ENCODE data around the gene BMP2K.

Gene BMP2K

DNA sequence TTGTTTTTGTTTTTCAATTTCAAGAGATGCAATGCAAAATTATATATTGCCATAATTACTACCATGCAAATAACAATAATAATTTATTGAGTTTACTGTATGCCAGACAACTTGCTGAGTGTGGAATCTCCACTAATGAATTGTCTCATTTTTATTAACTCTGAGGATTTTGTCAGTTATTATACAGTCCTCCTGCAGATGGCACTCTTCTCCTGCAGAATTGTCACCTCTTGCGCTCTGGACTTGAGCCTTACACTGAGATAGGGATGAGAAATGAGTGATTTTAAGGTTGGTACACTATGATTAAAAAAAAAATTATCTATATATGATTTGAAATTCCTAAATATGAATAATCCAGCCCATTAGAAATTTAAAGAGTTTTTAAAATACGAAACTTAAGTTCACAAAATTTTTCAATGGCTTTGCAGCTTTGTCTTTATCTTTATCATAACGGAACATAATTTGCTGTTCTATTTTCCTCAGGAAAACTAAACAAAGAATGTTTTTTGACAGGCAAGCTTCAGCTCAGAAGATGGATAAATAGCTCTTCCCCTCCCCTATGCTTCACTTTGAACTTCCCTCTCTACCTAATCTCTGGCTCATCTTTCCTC lies 175.8 kb downstream of the BMP2K start:
- Histone ChIP-seq H2AFZ (ENCODE audit: low read length) (no peak overlapping the region), H3K4me3 (ENCODE audit: low read length, poor library complexity, severe bottlenecking) (no peak overlapping the region), H3K9me2 (replicated peaks; ENCODE audit: low read depth, low read length) (no peaks in the 10 kb centered on the region), H3F3A (ENCODE audit: low read depth) (no peaks in the 10 kb centered on the region), H3K4me2 (ENCODE audit: low read depth, low read length, poor library complexity, severe bottlenecking) (no peak overlapping the region), H3K9ac (ENCODE audit: low read depth, low read length, poor library complexity, severe bottlenecking) (no peak overlapping the region), H4K20me1 (ENCODE audit: insufficient read depth, low read length, poor library complexity, severe bottlenecking) (no peaks in the 10 kb centered on the region), H3K4me1 (ENCODE audit: insufficient read depth, low read length, poor library complexity, severe bottlenecking) (no peaks in the 10 kb centered on the region), H3K36me3 (ENCODE audit: insufficient read depth, low read length) (no peaks in the 10 kb centered on the region), H3K27me3 (ENCODE audit: insufficient read depth, low read length, poor library complexity, severe bottlenecking) (no peaks in the 10 kb centered on the region), H3K9me3 (ENCODE audit: insufficient read depth, low read depth, low read length) (no peaks in the 10 kb centered on the region), H3K79me2 (ENCODE audit: insufficient read depth, low read length) (no peaks in the 10 kb centered on the region)
- no peak for TF ChIP-seq EZH2phosphoT487 (IDR thresholded peaks at IDR 0.05; ENCODE audit: borderline replicate concordance)
- TF ChIP-seq, protein P1, sequence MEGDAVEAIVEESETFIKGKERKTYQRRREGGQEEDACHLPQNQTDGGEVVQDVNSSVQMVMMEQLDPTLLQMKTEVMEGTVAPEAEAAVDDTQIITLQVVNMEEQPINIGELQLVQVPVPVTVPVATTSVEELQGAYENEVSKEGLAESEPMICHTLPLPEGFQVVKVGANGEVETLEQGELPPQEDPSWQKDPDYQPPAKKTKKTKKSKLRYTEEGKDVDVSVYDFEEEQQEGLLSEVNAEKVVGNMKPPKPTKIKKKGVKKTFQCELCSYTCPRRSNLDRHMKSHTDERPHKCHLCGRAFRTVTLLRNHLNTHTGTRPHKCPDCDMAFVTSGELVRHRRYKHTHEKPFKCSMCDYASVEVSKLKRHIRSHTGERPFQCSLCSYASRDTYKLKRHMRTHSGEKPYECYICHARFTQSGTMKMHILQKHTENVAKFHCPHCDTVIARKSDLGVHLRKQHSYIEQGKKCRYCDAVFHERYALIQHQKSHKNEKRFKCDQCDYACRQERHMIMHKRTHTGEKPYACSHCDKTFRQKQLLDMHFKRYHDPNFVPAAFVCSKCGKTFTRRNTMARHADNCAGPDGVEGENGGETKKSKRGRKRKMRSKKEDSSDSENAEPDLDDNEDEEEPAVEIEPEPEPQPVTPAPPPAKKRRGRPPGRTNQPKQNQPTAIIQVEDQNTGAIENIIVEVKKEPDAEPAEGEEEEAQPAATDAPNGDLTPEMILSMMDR (conservative IDR thresholded peaks at IDR 0.05; ENCODE audit: low read length): peak; percentile 78

DNA sequence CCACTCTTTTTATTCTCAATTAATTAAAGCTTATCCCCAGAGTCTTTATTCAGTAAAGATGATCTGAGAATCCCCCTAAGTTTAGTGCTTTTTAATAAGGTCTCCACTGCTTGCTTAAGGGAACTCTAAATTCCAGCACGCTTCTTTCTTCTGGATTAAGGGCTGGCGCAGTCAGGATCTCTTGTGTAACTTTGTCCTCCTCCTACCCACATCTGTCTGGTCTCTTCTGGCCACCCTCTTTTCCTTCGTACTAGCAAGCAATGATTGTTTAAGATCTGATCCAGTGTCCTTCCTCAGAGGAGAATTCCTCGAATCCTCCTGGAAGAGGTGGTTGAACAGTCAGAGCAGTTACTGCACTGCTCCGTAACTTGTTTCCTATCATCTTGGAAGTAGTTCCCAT lies 177.1 kb downstream of the BMP2K start:
- Histone ChIP-seq H3K9ac (ENCODE audit: low read depth, low read length, poor library complexity, severe bottlenecking) (no peak overlapping the region), H2AFZ (ENCODE audit: low read length) (no peak overlapping the region), H4K20me1 (ENCODE audit: insufficient read depth, low read length, poor library complexity, severe bottlenecking) (no peaks in the 10 kb centered on the region), H3K4me2 (ENCODE audit: low read depth, low read length, poor library complexity, severe bottlenecking) (no peak overlapping the region), H3K79me2 (ENCODE audit: insufficient read depth, low read length) (no peaks in the 10 kb centered on the region), H3K4me1 (ENCODE audit: insufficient read depth, low read length, poor library complexity, severe bottlenecking) (no peaks in the 10 kb centered on the region), H3K36me3 (ENCODE audit: insufficient read depth, low read length) (no peaks in the 10 kb centered on the region), H3K27me3 (ENCODE audit: insufficient read depth, low read length, poor library complexity, severe bottlenecking) (no peaks in the 10 kb centered on the region), H3K9me2 (replicated peaks; ENCODE audit: low read depth, low read length) (no peaks in the 10 kb centered on the region), H3K4me3 (ENCODE audit: low read length, poor library complexity, severe bottlenecking) (no peak overlapping the region), H3F3A (ENCODE audit: low read depth) (no peaks in the 10 kb centered on the region), H3K9me3 (ENCODE audit: insufficient read depth, low read depth, low read length) (no peaks in the 10 kb centered on the region)
- no peak for TF ChIP-seq EZH2phosphoT487 (IDR thresholded peaks at IDR 0.05; ENCODE audit: borderline replicate concordance)
- TF ChIP-seq, protein P1 (conservative IDR thresholded peaks at IDR 0.05; ENCODE audit: low read length): no peak

DNA sequence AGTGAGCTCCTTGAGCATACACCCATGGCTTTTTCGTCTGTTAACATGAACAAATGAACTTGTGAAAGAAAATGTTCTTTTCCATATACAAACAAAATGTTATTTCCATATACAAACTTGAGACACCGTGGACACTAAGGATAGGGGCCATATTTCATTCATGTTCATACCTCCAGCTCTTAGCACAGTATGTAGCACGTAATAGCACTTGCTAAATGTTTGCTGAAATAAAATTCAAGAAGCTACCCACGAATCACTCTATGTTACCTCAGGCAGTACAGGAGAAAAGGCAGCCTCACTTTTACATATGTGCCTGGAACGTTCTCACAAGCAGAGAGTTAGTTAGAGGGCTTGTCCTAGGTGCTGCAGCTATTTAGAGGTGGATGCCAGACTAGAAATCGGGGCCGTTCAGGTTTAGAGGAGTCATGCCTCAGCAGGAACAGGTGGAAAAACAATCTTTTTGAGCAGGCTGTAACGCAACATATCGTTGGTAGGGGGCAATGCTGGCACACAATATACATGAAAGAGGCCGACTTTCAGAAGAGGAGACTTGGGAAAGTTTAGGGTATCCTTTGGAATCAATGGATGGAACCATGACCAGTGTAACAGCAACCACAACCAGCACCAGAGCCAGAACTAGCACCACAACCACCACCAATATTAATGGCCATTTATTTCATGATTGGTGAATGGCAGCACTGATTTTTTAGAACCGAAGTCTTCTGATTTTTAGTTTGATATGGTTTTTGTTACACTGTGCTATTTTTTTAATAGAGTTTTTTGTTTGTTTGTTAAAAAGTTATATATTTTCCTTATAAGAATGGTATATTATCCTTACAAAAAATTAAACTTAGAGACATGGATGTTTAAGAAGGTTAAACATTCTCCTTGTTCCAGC lies 177.9 kb downstream of the BMP2K start:
- Histone ChIP-seq H3K9me2 (replicated peaks; ENCODE audit: low read depth, low read length) (no peaks in the 10 kb centered on the region), H2AFZ (ENCODE audit: low read length) (no peak overlapping the region), H3F3A (ENCODE audit: low read depth) (no peaks in the 10 kb centered on the region), H3K9me3 (ENCODE audit: insufficient read depth, low read depth, low read length) (no peaks in the 10 kb centered on the region), H3K27me3 (ENCODE audit: insufficient read depth, low read length, poor library complexity, severe bottlenecking) (no peaks in the 10 kb centered on the region), H3K36me3 (ENCODE audit: insufficient read depth, low read length) (no peaks in the 10 kb centered on the region), H3K9ac (ENCODE audit: low read depth, low read length, poor library complexity, severe bottlenecking) (no peak overlapping the region), H3K4me2 (ENCODE audit: low read depth, low read length, poor library complexity, severe bottlenecking) (no peak overlapping the region), H3K79me2 (ENCODE audit: insufficient read depth, low read length) (no peaks in the 10 kb centered on the region), H4K20me1 (ENCODE audit: insufficient read depth, low read length, poor library complexity, severe bottlenecking) (no peaks in the 10 kb centered on the region), H3K4me1 (ENCODE audit: insufficient read depth, low read length, poor library complexity, severe bottlenecking) (no peaks in the 10 kb centered on the region), H3K4me3 (ENCODE audit: low read length, poor library complexity, severe bottlenecking) (no peak overlapping the region)
- TF ChIP-seq EZH2phosphoT487 (IDR thresholded peaks at IDR 0.05; ENCODE audit: borderline replicate concordance): no peak
- TF ChIP-seq, protein P1 (conservative IDR thresholded peaks at IDR 0.05; ENCODE audit: low read length): peak; percentile 89

Measured in Loucy (cell line).